Right forelimb (tissue), 1 donor: Measurements from ENCODE around the gene ISL2.

Experiments used
- DNase-seq: peaks from one replicate; pipeline ENCODE4 v3.0.0-alpha.2; 2018

ISL2 gene

DNA sequence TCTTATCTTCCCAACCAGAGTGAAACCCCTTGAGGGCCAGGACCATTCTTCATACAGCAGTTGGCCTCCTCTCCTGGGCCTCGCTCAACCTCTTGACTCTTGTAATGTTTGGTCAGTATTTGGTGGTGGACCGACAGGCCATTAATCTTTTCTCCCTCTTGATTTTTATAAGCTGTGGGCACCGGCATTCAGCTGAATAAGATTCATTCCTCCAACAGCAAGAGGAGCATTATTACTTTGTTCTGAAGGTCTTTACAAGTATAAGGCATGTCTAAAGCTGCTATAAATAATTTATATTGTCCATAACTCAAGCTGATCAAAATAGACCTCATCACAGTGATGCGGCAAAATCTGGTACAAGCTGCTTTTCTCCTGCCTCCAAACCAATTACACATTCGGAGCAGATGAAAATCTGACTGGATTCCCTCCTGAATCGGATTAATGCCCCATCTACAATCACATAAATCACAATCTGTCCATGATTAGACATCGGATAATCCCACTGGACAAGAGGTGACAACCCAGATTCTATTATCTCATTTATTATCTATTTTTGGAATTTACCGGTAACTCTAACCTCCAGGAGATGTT is 8.4 kb upstream of the ISL2 start:
- no peak for DNase-seq

DNA sequence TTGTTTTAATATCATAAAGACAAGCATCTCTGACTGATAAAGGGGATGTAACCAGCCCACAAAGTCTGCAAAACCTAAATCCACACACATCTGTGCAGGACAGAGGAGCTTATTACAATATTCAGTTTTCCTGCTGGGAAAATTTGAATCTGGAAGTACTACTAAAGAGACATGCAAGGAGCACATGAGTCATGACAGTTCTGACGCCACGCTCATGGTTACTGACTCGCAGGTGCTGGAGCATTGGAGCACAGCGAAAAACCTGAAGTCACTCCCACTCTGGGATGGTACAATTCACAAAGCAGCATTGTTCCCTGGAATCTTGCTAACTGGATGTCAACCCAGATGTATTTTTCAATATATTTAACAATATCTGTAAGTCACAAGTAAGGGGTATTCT is 7.6 kb upstream of the ISL2 start:
- DNase-seq = no peak

GRCh38 chr15:76330080-76330680 is 6.4 kb upstream of the ISL2 start:
- DNase-seq = no peak

GRCh38 chr15:76332796-76333195 is 3.8 kb upstream of the ISL2 start:
- DNase-seq = no peak

DNA sequence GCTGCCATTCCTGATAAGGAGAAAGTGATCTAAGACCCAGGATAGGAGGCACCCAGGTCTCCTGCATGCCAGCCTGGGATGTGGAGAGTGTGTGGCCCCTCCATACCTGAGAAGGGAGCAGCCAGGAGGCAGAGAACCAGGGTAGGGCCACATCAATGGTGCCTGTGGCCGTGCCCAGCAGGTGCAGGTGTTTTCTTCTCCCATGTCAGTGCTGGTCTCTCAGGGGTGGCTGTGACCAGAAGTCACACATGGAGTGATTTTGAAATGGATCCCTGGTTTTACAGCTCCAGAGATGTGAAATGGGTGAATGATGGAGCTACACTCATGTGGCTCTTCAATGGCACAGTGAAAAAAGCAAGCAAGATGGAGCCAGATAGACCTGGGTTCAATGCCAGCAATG is 3.3 kb upstream of the ISL2 start:
- DNase-seq = no peak

GRCh38 chr15:76333720-76334437 is 2.7 kb upstream of the ISL2 start:
- DNase-seq = no peak

GRCh38 chr15:76334438-76335306 is 1.9 kb upstream of the ISL2 start:
- no peak for DNase-seq

DNA sequence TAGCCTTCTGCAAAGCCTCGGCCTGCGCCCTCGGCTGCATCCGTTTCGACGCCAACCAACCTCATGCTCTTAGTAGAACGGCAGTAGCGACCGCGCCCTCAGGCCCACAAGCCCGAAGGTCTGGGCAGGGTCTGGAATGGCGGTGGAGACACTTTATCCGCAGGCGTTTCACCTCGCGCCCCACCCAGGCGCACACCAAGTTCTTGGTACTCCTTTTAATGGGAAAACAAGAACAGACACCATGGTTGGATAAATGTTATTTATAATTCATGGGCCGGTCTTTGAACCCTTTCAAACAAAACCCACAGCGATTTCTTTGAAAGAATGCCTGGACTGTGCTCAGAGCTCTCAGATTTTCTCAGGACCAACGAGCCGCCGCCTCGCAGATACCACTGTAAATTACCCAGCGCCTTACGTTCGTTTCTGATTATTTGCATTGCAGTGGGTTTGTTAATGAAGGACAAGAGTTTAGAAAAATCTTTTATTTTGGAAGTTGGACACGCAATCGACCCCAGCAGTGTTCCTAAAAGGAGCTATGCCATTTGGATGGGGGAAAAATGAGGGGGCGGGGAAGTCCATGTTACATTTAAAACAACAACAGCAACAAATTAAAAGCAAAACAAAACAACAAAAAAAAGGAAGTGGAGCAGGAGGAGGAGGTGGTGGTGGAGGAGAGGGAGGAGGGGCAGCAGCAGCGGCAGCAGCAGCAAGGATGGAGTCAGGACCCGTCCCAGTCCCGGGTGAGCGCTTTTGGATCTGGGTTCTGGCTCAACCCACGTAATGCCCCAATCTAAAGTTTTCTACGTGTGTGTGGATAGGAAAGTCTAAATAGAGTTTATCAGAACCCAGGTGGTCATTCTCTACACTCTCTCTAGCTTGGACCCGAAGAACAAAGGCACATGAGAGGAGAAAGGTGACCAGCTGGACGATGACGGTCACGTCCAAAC is 993 bp upstream of the ISL2 start:
- peak; percentile 54 for DNase-seq

- DNase-seq = no peak
These were observed 604 bp downstream of the ISL2 start for GRCh38 chr15:76337059-76337695.

DNA sequence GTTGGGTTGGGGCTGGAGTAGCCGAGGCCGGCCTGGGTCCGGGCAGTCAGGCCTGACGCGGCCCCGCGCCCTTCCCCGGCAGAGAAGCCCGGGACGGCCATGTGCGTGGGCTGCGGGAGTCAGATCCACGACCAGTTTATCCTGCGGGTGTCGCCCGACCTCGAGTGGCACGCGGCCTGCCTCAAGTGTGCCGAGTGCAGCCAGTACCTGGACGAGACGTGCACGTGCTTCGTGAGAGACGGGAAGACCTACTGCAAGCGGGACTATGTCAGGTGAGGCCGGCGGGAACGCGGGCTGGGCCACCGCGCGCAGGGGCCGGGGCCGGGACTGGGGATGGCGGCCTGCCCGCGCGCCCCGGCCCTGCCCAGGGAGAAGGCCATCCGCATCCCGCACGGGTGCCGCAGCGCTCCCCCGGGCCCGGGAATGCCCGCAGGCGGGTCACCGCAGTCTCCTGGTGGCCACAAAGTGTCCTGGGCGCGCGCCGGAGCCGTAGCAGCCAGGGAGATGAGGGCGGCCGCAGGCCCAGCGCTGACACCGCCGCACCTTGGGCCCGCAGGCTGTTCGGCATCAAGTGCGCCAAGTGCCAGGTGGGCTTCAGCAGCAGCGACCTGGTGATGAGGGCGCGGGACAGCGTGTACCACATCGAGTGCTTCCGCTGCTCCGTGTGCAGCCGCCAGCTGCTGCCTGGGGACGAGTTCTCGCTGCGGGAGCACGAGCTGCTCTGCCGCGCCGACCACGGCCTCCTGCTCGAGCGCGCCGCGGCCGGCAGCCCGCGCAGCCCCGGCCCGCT is 1.3 kb downstream of the ISL2 start:
- peak; percentile 56 for DNase-seq

DNA sequence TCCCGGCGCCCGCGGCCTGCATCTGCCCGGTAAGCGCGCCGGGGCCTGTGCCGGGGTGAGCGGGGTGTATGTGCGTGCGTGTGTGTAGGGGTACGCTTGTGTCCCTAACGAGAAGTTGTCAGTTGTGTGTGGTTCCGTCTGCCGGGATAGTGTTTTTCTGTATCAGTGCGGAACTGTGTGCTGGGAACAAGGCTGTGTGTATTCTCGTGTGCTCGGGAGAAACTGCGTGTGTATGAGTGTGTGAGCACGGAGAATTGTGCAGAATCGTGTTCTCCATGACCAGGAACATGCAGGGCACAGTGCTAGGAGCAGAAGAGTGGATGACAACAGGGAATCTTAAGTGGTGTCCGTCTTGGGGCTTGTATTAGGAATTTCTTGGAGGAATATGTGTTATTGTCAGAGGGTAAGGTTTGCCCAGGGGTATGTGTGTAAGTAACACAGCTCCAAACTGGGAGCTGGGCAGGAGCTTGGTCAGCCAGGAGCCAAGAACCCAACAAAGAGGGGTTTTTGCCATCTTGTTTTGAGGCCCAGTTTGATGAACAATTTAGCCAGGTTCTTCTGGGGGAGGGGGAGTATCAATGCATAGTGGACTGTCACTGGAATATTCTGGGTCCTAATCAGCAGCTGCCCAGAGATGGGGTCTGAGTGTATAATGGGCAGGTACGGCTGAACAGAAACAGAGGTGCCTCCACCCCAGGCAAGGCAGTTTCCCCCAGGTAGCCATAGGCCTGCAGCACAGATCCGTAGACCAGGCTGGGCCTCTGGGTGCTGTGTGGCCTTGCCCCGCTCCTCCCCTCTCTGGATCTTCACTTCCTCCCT is 2.1 kb downstream of the ISL2 start:
- DNase-seq = no peak

- DNase-seq = peak; percentile 81
These were observed 3.0 kb downstream of the ISL2 start for GRCh38 chr15:76339305-76340197.

DNA sequence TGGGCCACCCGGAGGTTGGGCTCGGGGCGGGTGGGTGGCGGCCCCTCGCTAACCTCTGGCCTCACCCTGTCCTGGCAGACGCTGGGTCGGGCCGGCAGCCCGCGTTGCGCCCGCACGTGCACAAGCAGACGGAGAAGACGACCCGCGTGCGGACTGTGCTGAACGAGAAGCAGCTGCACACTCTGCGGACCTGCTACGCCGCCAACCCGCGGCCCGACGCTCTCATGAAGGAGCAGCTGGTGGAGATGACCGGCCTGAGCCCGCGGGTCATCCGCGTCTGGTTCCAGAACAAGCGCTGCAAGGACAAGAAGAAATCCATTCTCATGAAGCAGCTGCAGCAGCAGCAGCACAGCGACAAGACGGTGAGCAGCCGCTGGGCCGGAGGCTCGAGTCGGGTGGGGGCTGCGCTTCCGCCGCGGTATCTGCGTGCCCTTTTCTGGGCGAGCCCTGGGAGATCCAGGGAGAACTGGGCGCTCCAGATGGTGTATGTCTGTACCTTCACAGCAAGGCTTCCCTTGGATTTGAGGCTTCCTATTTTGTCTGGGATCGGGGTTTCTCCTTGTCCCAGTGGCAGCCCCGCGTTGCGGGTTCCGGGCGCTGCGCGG is 3.7 kb downstream of the ISL2 start:
- DNase-seq = peak; percentile 82

- DNase-seq = no peak
These were observed 4.3 kb downstream of the ISL2 start for GRCh38 chr15:76340803-76341365.

DNA sequence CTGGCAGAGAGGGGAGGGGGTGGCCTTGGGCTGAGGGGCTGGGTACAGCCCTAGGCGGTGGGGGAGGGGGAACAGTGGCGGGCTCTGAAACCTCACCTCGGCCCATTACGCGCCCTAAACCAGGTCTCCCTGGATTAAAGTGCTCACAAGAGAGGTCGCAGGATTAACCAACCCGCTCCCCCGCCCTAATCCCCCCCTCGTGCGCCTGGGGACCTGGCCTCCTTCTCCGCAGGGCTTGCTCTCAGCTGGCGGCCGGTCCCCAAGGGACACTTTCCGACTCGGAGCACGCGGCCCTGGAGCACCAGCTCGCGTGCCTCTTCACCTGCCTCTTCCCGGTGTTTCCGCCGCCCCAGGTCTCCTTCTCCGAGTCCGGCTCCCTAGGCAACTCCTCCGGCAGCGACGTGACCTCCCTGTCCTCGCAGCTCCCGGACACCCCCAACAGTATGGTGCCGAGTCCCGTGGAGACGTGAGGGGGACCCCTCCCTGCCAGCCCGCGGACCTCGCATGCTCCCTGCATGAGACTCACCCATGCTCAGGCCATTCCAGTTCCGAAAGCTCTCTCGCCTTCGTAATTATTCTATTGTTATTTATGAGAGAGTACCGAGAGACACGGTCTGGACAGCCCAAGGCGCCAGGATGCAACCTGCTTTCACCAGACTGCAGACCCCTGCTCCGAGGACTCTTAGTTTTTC is 4.9 kb downstream of the ISL2 start:
- no peak for DNase-seq

DNA sequence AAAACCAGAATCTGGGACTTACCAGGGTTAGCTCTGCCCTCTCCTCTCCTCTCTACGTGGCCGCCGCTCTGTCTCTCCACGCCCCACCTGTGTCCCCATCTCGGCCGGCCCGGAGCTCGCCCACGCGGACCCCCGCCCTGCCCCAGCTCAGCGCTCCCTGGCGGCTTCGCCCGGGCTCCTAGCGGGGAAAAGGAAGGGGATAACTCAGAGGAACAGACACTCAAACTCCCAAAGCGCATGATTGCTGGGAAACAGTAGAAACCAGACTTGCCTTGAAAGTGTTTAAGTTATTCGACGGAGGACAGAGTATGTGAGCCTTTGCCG is 5.4 kb downstream of the ISL2 start:
- peak; percentile 51 for DNase-seq

DNA sequence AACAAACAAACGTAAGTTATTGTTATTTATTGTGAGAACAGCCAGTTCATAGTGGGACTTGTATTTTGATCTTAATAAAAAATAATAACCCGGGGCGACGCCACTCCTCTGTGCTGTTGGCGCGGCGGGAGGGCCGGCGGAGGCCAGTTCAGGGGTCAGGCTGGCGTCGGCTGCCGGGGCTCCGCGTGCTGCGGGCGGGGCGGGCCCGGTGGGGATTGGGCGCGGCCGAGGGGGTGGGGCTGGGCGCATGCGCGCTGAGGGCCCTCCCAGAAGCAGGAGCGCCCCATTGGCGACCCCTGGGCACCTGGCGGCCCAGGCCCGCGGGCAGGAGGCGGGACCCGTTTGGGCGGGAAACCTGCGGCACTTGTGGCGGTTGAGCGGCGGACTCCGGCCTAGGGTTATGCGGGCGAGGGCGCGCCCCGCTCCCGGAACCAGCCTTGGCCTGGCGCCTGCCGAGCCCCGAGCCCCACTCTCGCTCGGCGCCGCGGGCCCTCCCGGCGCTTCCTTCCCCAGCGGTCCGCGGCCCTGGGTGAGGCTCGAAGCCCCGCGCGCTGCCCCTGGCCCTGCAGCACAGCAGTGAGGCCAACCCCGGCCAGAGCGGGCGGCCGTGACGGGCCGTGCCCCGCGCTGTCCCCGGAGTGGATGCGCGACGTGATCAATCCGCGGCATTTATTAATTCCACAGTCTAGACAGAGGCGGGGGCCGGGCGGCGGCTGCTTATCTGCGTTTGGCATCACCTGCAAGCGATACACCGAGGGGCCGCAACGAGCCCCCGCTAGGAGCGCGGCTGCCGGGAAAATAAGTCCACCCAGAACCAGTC is 6.0 kb downstream of the ISL2 start:
- no peak for DNase-seq
